ACC112 (cell line): ENCODE measurements around the gene TTYH3.
"Not testable (repeated sequence)": the region's sequence is repeated elsewhere in the genome, so short reads cannot be mapped to it uniquely, and the experiment has no call there.

ENCODE experiments used
- H2AFZ ChIP-seq: fragments of 200-600 bp; sonication (generic); one replicate; pipeline ENCODE4 v1.6.0; 2017; ENCODE audit warnings: antibody characterized with exemption, low read length; ENCODE audit not compliant: unreplicated experiment
- H3K27ac ChIP-seq: fragments of 200-600 bp; sonication (generic); 2 replicates; pipeline ENCODE4 v1.5.1; 2014; ENCODE audit warnings: low read depth, mild to moderate bottlenecking, antibody characterized with exemption, low read length, moderate library complexity
- H3K27me3 ChIP-seq: fragments of 200-600 bp; sonication (generic); 2 replicates; pipeline ENCODE4 v1.6.1; 2014; ENCODE audit warnings: mild to moderate bottlenecking, antibody characterized with exemption, low read length, moderate library complexity, mixed read lengths; ENCODE audit not compliant: insufficient read depth
- H3K36me3 ChIP-seq: fragments of 200-600 bp; sonication (generic); 2 replicates; pipeline ENCODE4 v1.6.1; 2016; ENCODE audit warnings: mild to moderate bottlenecking, antibody characterized with exemption, low read length, moderate library complexity, mixed read lengths; ENCODE audit not compliant: insufficient read depth
- H3K4me1 ChIP-seq: fragments of 200-600 bp; sonication (generic); one replicate; pipeline ENCODE4 v1.6.1; 2016; ENCODE audit warnings: low read length, mixed read lengths; ENCODE audit not compliant: insufficient read depth, unreplicated experiment, control insufficient read depth
- H3K4me3 ChIP-seq: fragments of 200-600 bp; sonication (generic); 2 replicates; pipeline ENCODE4 v1.5.1; 2014; ENCODE audit warnings: mild to moderate bottlenecking, low read depth, low read length
- H3K79me2 ChIP-seq: fragments of 200-600 bp; sonication (generic); one replicate; pipeline ENCODE4 v1.6.0; 2016; ENCODE audit warnings: low read length; ENCODE audit not compliant: control insufficient read depth, unreplicated experiment, insufficient read depth

The TTYH3 gene

GRCh38 chr7:2631946-2632732, at the start of gene TTYH3:
Gene TTYH3, plus strand, starts transcription at chr7:2631986. Its CDS starts 170 bp downstream, at chr7:2632156.
- H3K79me2 ChIP-seq: peaks cover 20% of the 10 kb centered on the region
- no peaks in the 10 kb centered on the region for H3K27me3 ChIP-seq
- H3K36me3 ChIP-seq: no peaks in the 10 kb centered on the region
- H3K27ac ChIP-seq: peak within 1 kb of the TSS; percentile 79; the same call in 1 of the 2 replicates
- peak within 1 kb of the TSS; percentile 86 for H3K4me3 ChIP-seq
- H2AFZ ChIP-seq: peak within 1 kb of the TSS; percentile 46
- peaks cover 13% of the 10 kb centered on the region for H3K4me1 ChIP-seq

GRCh38 chr7:2582006-2582735, 49.6 kb upstream of the TTYH3 start:
- Histone ChIP-seq H3K79me2 (no peaks in the 10 kb centered on the region), H3K4me1 (no peaks in the 10 kb centered on the region), H3K36me3 (no peaks in the 10 kb centered on the region), H3K27ac (no peak overlapping the region), H3K27me3 (no peaks in the 10 kb centered on the region), H3K4me3 (no peak overlapping the region), H2AFZ (no peak overlapping the region)

GRCh38 chr7:2583798-2584580, 47.8 kb upstream of the TTYH3 start:
- Histone ChIP-seq H3K27me3 (no peaks in the 10 kb centered on the region), H3K4me3 (no peak overlapping the region), H3K79me2 (no peaks in the 10 kb centered on the region), H3K4me1 (no peaks in the 10 kb centered on the region), H3K36me3 (no peaks in the 10 kb centered on the region), H2AFZ (no peak overlapping the region), H3K27ac (no peak overlapping the region)

GRCh38 chr7:2585446-2585845, 46.3 kb upstream of the TTYH3 start:
- no peaks in the 10 kb centered on the region for H3K36me3 ChIP-seq
- H2AFZ ChIP-seq: no peak overlapping the region
- H3K4me3 ChIP-seq: no peak overlapping the region
- no peaks in the 10 kb centered on the region for H3K79me2 ChIP-seq
- no peaks in the 10 kb centered on the region for H3K4me1 ChIP-seq
- H3K27ac ChIP-seq: no peak overlapping the region
- no peaks in the 10 kb centered on the region for H3K27me3 ChIP-seq

GRCh38 chr7:2586326-2587020, 45.3 kb upstream of the TTYH3 start:
- Histone ChIP-seq H2AFZ (no peak overlapping the region), H3K27ac (no peak overlapping the region), H3K4me3 (no peak overlapping the region), H3K36me3 (no peaks in the 10 kb centered on the region), H3K27me3 (no peaks in the 10 kb centered on the region), H3K79me2 (no peaks in the 10 kb centered on the region), H3K4me1 (no peaks in the 10 kb centered on the region)

GRCh38 chr7:2587134-2587533, 44.7 kb upstream of the TTYH3 start:
- no peaks in the 10 kb centered on the region for H3K4me1 ChIP-seq
- H3K4me3 ChIP-seq: no peak overlapping the region
- H3K27ac ChIP-seq: no peak overlapping the region
- H3K36me3 ChIP-seq: no peaks in the 10 kb centered on the region
- H3K27me3 ChIP-seq: no peaks in the 10 kb centered on the region
- no peaks in the 10 kb centered on the region for H3K79me2 ChIP-seq
- no peak overlapping the region for H2AFZ ChIP-seq

- no peak overlapping the region for H3K27ac ChIP-seq
These were observed 44.0 kb upstream of the TTYH3 start for GRCh38 chr7:2587778-2588177.

GRCh38 chr7:2589341-2589740, 42.4 kb upstream of the TTYH3 start:
- no peaks in the 10 kb centered on the region for H3K4me1 ChIP-seq
- H3K27ac ChIP-seq: no peak overlapping the region
- H3K79me2 ChIP-seq: no peaks in the 10 kb centered on the region
- no peak overlapping the region for H2AFZ ChIP-seq
- H3K4me3 ChIP-seq: no peak overlapping the region
- no peaks in the 10 kb centered on the region for H3K27me3 ChIP-seq
- H3K36me3 ChIP-seq: no peaks in the 10 kb centered on the region

More at GRCh38 chr7:2587778-2588177, 44.0 kb upstream of the TTYH3 start:
- Histone ChIP-seq H3K4me1 (no peaks in the 10 kb centered on the region), H3K27me3 (no peaks in the 10 kb centered on the region), H2AFZ (no peak overlapping the region), H3K36me3 (no peaks in the 10 kb centered on the region), H3K4me3 (no peak overlapping the region), H3K79me2 (no peaks in the 10 kb centered on the region)

- H3K27me3 ChIP-seq, H3K36me3 ChIP-seq, H3K4me1 ChIP-seq, H3K27ac ChIP-seq, H3K79me2 ChIP-seq, H2AFZ ChIP-seq, H3K4me3 ChIP-seq: not testable (repeated sequence)
These were observed 41.8 kb upstream of the TTYH3 start for GRCh38 chr7:2589941-2590340.

GRCh38 chr7:2592375-2592865, 39.4 kb upstream of the TTYH3 start:
- H3K27me3 ChIP-seq: no peaks in the 10 kb centered on the region
- no peak overlapping the region for H2AFZ ChIP-seq

More at GRCh38 chr7:2592375-2592865, 39.4 kb upstream of the TTYH3 start:
- Histone ChIP-seq H3K36me3 (no peaks in the 10 kb centered on the region), H3K4me3 (no peak overlapping the region), H3K27ac (no peak overlapping the region), H3K4me1 (no peaks in the 10 kb centered on the region), H3K79me2 (no peaks in the 10 kb centered on the region)
